K562 (cell line): ENCODE data around the gene COP1. TPM values are rescaled to one million over a fixed set of nuclear protein-coding genes. Genes with fewer than 3 reads are reported as not detected.

Source experiments
- ATAC-seq: fragments of 200-7000 bp; cut with Tn5 transposase; 3 replicates; pipeline ENCODE4 v1.9.1; 2020; ENCODE audit warnings: moderate library complexity
- BruUV-seq: library from RNA; stranded (reverse); fragments of 400-500 nt; replicated peaks from 2 replicates; lab custom pipeline; 2021; lab: Mats Ljungman, UMichigan
- CTCF ChIA-PET: fragments of 300-600 bp; formaldehyde crosslinking; extraction: SDS; loops from one replicate; lab custom pipeline; 2021; ENCODE audit warnings: low intra/inter-chr PET ratio; lab: Yijun Ruan, JAX
- POLR2A ChIA-PET: fragments of 300-600, 350-650 bp; sonication (Branson Sonifier 250); formaldehyde crosslinking; extraction: SDS; loops from one replicate; lab custom pipeline; 2021; ENCODE audit warnings: antibody characterized with exemption, inconsistent platforms; lab: Yijun Ruan, JAX
- DNase-seq, 4 experiments: peaks; one replicate each; pipeline versions ENCODE4 v3.0.0 to v3.0.0-alpha.2; 2011 to 2018; ENCODE audit warnings: low spot score in 3 of 4, mixed read lengths in 3 of 4; ENCODE audit errors: extremely low read depth in 1 of 4
- FAIRE-seq: peaks from 2 replicates; lab custom pipeline; 2011; peaks lifted over from hg19 to GRCh38; lab: Jason Lieb, UNC
- H2AFZ ChIP-seq: 2 replicates; pipeline ENCODE4 v1.6.0; 2011; ENCODE audit warnings: low read depth, low read length, control low read depth, inconsistent platforms
- H3K27ac ChIP-seq: fragments of 200-600 bp; 3 replicates; pipeline ENCODE4 v1.8.0; 2011; ENCODE audit warnings: low read depth, mild to moderate bottlenecking, control low read depth, inconsistent platforms, low read length, moderate library complexity, mixed read lengths; ENCODE audit errors: extremely low read depth
- H3K27me3 ChIP-seq, 2 experiments: fragments of 300-600 bp in 1 of 2; 2 replicates in 1 of 2; 3 replicates in 1 of 2; pipeline versions ENCODE4 v1.6.0 to v1.8.0; 2011; ENCODE audit warnings: inconsistent platforms in 2 of 2, low read length in 2 of 2, mild to moderate bottlenecking in 1 of 2, mixed read lengths in 1 of 2, moderate library complexity in 1 of 2; ENCODE audit not compliant: control insufficient read depth in 2 of 2, insufficient read depth in 2 of 2
- H3K36me3 ChIP-seq: fragments of 300-600 bp; 3 replicates; pipeline ENCODE4 v1.8.0; 2011; ENCODE audit warnings: mild to moderate bottlenecking, low read length, inconsistent platforms; ENCODE audit not compliant: control insufficient read depth, insufficient read depth
- H3K4me1 ChIP-seq, 2 experiments: fragments of 200-600 bp in 1 of 2; replicated peaks in 1 of 2; 2 replicates in 1 of 2; 3 replicates in 1 of 2; pipeline versions ENCODE4 v1.5.1 to v1.8.0; 2011; ENCODE audit warnings: inconsistent platforms in 2 of 2, low read length in 2 of 2, mild to moderate bottlenecking in 1 of 2, mixed read lengths in 1 of 2, moderate library complexity in 1 of 2; ENCODE audit not compliant: control insufficient read depth in 2 of 2, insufficient read depth in 2 of 2
- H3K4me2 ChIP-seq: 2 replicates; pipeline ENCODE4 v1.6.1; 2011; ENCODE audit warnings: low read length, control low read depth, inconsistent platforms, mixed read lengths; ENCODE audit not compliant: insufficient read depth
- H3K4me3 ChIP-seq: fragments of 200-600 bp; sonication (generic), shearing (Covaris generic); 2 replicates; pipeline ENCODE4 v1.5.1; 2016; ENCODE audit warnings: control low read depth, inconsistent platforms
- H3K79me2 ChIP-seq: fragments of 200-600 bp; 3 replicates; pipeline ENCODE4 v1.8.0; 2011; ENCODE audit warnings: low read length, inconsistent platforms; ENCODE audit not compliant: control insufficient read depth, insufficient read depth
- H3K9ac ChIP-seq, 2 experiments: 2 replicates each; pipeline versions ENCODE4 v1.6.0 to v1.6.1; 2011; ENCODE audit warnings: low read depth in 2 of 2, low read length in 2 of 2, control low read depth in 1 of 2, inconsistent platforms in 1 of 2, mild to moderate bottlenecking in 1 of 2, mixed read lengths in 1 of 2; ENCODE audit not compliant: insufficient read depth in 1 of 2
- H3K9me1 ChIP-seq: one replicate; pipeline ENCODE4 v1.6.0; 2011; ENCODE audit warnings: inconsistent platforms, mild to moderate bottlenecking, low read length, moderate library complexity; ENCODE audit not compliant: control insufficient read depth, insufficient read depth
- H3K9me3 ChIP-seq: replicated peaks from 2 replicates; pipeline ENCODE4 v1.5.1; 2011; ENCODE audit warnings: low read depth, low read length, inconsistent platforms; ENCODE audit not compliant: control insufficient read depth, insufficient read depth
- H4K20me1 ChIP-seq: replicated peaks from 2 replicates; pipeline ENCODE4 v1.6.1; 2011; ENCODE audit warnings: low read length, inconsistent platforms, mixed read lengths; ENCODE audit not compliant: control insufficient read depth, insufficient read depth
- CBFA2T3 ChIP-seq: fragments of 450-650 bp; IDR thresholded peaks from 2 replicates; pipeline ENCODE4 v1.6.1; 2017
- ETV1 ChIP-seq: fragments of 450-650 bp; conservative IDR thresholded peaks from 2 replicates; pipeline ENCODE4 v1.6.1; 2016; ENCODE audit warnings: missing genetic modification characterization, control low read depth, low read depth, missing compliant biosample characterization
- GTF2B ChIP-seq: IDR thresholded peaks from 2 replicates; pipeline ENCODE4 v1.6.1; 2011; ENCODE audit not compliant: insufficient read length; ENCODE audit errors: extremely low read depth
- MTA2 ChIP-seq: fragments of 450-650 bp; IDR thresholded peaks from 2 replicates; pipeline ENCODE4 v1.6.1; 2016; ENCODE audit warnings: low read depth
- RREB1 ChIP-seq: fragments of 250-450 bp; sonication (Bioruptor Pico); IDR thresholded peaks from 2 replicates; pipeline ENCODE4 v1.4.0; 2020
- TAL1 ChIP-seq: fragments of 450-650 bp; IDR thresholded peaks from 2 replicates; pipeline ENCODE4 v1.6.1; 2016; ENCODE audit warnings: mild to moderate bottlenecking
- TEAD4 ChIP-seq, 2 experiments: sonication (generic) in 1 of 2; formaldehyde crosslinking in 1 of 2; IDR thresholded peaks; 2 replicates each; pipeline versions ENCODE4 v1.6.1 to v1.8.0; 2012 to 2022; ENCODE audit warnings: borderline replicate concordance in 1 of 2, inconsistent platforms in 1 of 2, low read length in 1 of 2, mild to moderate bottlenecking in 1 of 2, missing genetic modification reagents in 1 of 2
- ZNF121 ChIP-seq: sonication (generic); formaldehyde crosslinking; conservative IDR thresholded peaks from 2 replicates; pipeline ENCODE4 v1.8.0; 2022; ENCODE audit warnings: missing genetic modification reagents
- ZNF77 ChIP-seq: fragments of 250-450 bp; sonication (Bioruptor Pico); IDR thresholded peaks from 2 replicates; pipeline ENCODE4 v1.5.0; 2020
- WGBS: fragments of 100-300 bp; shearing (Covaris generic); methylation state at CpG from one replicate; pipeline ENCODE4 v1.1.6; 2016; ENCODE audit warnings: low coverage, mixed read lengths; ENCODE audit not compliant: insufficient coverage; ENCODE audit errors: missing lambda C conversion rate; 5-methylcytosine and 5-hydroxymethylcytosine counted together
- in situ Hi-C: fragments of 300-500 bp; cut with MboI; formaldehyde crosslinking; loops from 4 replicates; pipeline ENCODE4 v1.15.0; 2018; ENCODE audit warnings: inconsistent platforms, mixed read lengths
- intact Hi-C: fragments of 100-400 bp; cut with micrococcal nuclease; formaldehyde crosslinking; loops from 2 replicates; pipeline ENCODE4 v1.14.2; 2022
- polyA plus RNA-seq, 8 experiments: library from polyadenylated mRNA; depleted of rRNA in 4 of 8; stranded (reverse) in 5 of 8; unstranded in 3 of 8; fragments of >200 nt; fragmentation: Nextera tagmentation in 2 of 8; fragmentation: Illumina TruSeq in 1 of 8; extraction: Ambion mirVana in 2 of 8; extraction: Trizol in 1 of 8; gene quantifications; 2 replicates each; pipeline versions ENCODE4 v1.2.1 to v1.2.3, GENCODE V29; 2011 to 2014; ENCODE audit warnings: inconsistent platforms in 1 of 8, missing spikeins in 1 of 8
- total RNA-seq, 7 experiments: library from RNA; depleted of rRNA in 6 of 7; stranded (reverse); fragments of >200 nt in 6 of 7; fragmentation: Illumina TruSeq in 2 of 7; extraction: Trizol in 2 of 7; gene quantifications; 2 replicates each; pipeline versions ENCODE4 v1.2.1 to v1.2.3, GENCODE V29; 2011 to 2021; ENCODE audit warnings: low replicate concordance in 1 of 7

COP1 gene
- total and polyA plus RNA-seq, 9 of the 15 experiments (the other 6 are each of a cell fraction or from before 2014, with no cell fraction given): 25.8 to 77.7 (median 58.6) TPM

- no peaks in the 10 kb centered on the region for H3K27me3 ChIP-seq
- H3K9me1 ChIP-seq: no peaks in the 10 kb centered on the region
- H3K4me3 ChIP-seq: no peak overlapping the region
- ATAC-seq (peak; percentile 60; the same call in 2 of the 3 replicates), FAIRE-seq (no peak), DNase-seq (peak in 1 of 4 experiments; percentile 9)
- H4K20me1 ChIP-seq: no peaks in the 10 kb centered on the region
- CTCF ChIA-PET: no interaction called here
- no peak overlapping the region for H3K9ac ChIP-seq
- H3K79me2 ChIP-seq: peaks cover 42% of the 10 kb centered on the region
- intact Hi-C loops (no loop called here), in situ Hi-C loops (no loop called here)
- no peaks in the 10 kb centered on the region for H3K9me3 ChIP-seq
- no peak overlapping the region for H2AFZ ChIP-seq
- peaks cover 4% of the 10 kb centered on the region; the same call in 2 of the 3 replicates for H3K36me3 ChIP-seq
- 93% methylated on average over 1 of the region's 1 CpG for WGBS
- no peak overlapping the region for H3K27ac ChIP-seq
- TF ChIP-seq GTF2B (no peak), ETV1 (no peak), TEAD4 (IDR thresholded peaks at IDR 0.05; ENCODE audit: low read length) (peak; percentile 36; the same call in 1 of the 2 replicates), TEAD4 (CRISPR knock-in tag; IDR thresholded peaks at IDR 0.05; ENCODE audit: borderline replicate concordance) (no peak), MTA2 (peak; percentile 10; the same call in 1 of the 2 replicates), TAL1 (peak; percentile 30; the same call in 1 of the 2 replicates), RREB1 (CRISPR knock-in tag) (no peak), CBFA2T3 (peak; percentile 70), ZNF77 (CRISPR knock-in tag) (no peak), ZNF121 (peak; percentile 21; the same call in 1 of the 2 replicates)
- TF ChIP-seq, all 486 proteins: peak for 5
- no TSS peak for BruUV-seq
- POLR2A ChIA-PET: no interaction called here
- Histone ChIP-seq H3K4me1 (no peaks in the 10 kb centered on the region; a peak in 1 of 5 replicates), H3K4me2 (no peak overlapping the region)
These were observed 65.6 kb downstream of the COP1 start for GRCh38 chr1:176141449-176141848.
